DOHH2 (cell line): ENCODE data around the gene RASAL2.

Experiments used
- H3F3A ChIP-seq: fragments of 200-600 bp; sonication (generic), shearing (Covaris generic); 2 replicates; pipeline ENCODE4 v1.6.0; 2016; ENCODE audit warnings: antibody characterized with exemption, mild to moderate bottlenecking; ENCODE audit not compliant: control insufficient read depth, insufficient read depth
- H3K27ac ChIP-seq: fragments of 200-600 bp; sonication (generic); 2 replicates; pipeline ENCODE4 v1.5.1; 2014; ENCODE audit warnings: low read depth, mild to moderate bottlenecking, low read length, moderate library complexity
- H3K27me3 ChIP-seq: fragments of 200-600 bp; sonication (generic); 2 replicates; pipeline ENCODE4 v1.6.1; 2014; ENCODE audit warnings: mild to moderate bottlenecking, low read length, mixed read lengths; ENCODE audit not compliant: control insufficient read depth
- H3K36me3 ChIP-seq: fragments of 200-600 bp; sonication (generic); 2 replicates; pipeline ENCODE4 v1.6.1; 2014; ENCODE audit warnings: mild to moderate bottlenecking, low read length, moderate library complexity, mixed read lengths; ENCODE audit not compliant: control insufficient read depth
- H3K4me1 ChIP-seq: fragments of 200-600 bp; sonication (generic); 2 replicates; pipeline ENCODE4 v1.6.1; 2014; ENCODE audit warnings: mild to moderate bottlenecking, low read length, mixed read lengths; ENCODE audit not compliant: control insufficient read depth
- H3K4me2 ChIP-seq: fragments of 200-600 bp; sonication (generic); 2 replicates; pipeline ENCODE4 v1.6.0; 2014; ENCODE audit warnings: mild to moderate bottlenecking, low read length, moderate library complexity
- H3K4me3 ChIP-seq: fragments of 200-600 bp; sonication (generic); 2 replicates; pipeline ENCODE4 v1.5.1; 2014; ENCODE audit warnings: mild to moderate bottlenecking, low read length, mixed read lengths
- H3K79me2 ChIP-seq: fragments of 200-600 bp; sonication (generic); 2 replicates; pipeline ENCODE4 v1.6.1; 2014; ENCODE audit warnings: mild to moderate bottlenecking, low read length, mixed read lengths; ENCODE audit not compliant: control insufficient read depth
- H3K9me2 ChIP-seq: fragments of 200-600 bp; sonication (generic); replicated peaks from 2 replicates; pipeline ENCODE4 v1.6.1; 2014; ENCODE audit warnings: mild to moderate bottlenecking, low read length, mixed read lengths; ENCODE audit not compliant: control insufficient read depth
- H3K9me3 ChIP-seq: fragments of 200-600 bp; sonication (generic); 2 replicates; pipeline ENCODE4 v1.6.1; 2014; ENCODE audit warnings: antibody characterized with exemption, low read length, mixed read lengths; ENCODE audit not compliant: control insufficient read depth, insufficient read depth
- H4K20me1 ChIP-seq: fragments of 200-600 bp; sonication (generic); 2 replicates; pipeline ENCODE4 v1.6.0; 2014; ENCODE audit warnings: low read depth, mild to moderate bottlenecking, antibody characterized with exemption, low read length, moderate library complexity; ENCODE audit not compliant: control insufficient read depth, insufficient read depth
- CTCF ChIP-seq: fragments of 200-600 bp; sonication (generic); IDR thresholded peaks from one replicate; pipeline ENCODE4 v1.5.1; 2014; ENCODE audit warnings: antibody characterized with exemption, mild to moderate bottlenecking, low read depth, low read length; ENCODE audit not compliant: poor library complexity, severe bottlenecking
- EZH2phosphoT487 ChIP-seq: fragments of 200-600 bp; sonication (generic); IDR thresholded peaks from 2 replicates; pipeline ENCODE4 v1.6.1; 2017; ENCODE audit warnings: borderline replicate concordance, mild to moderate bottlenecking, antibody characterized with exemption, low read length, moderate library complexity, mixed read lengths

RASAL2 gene

DNA sequence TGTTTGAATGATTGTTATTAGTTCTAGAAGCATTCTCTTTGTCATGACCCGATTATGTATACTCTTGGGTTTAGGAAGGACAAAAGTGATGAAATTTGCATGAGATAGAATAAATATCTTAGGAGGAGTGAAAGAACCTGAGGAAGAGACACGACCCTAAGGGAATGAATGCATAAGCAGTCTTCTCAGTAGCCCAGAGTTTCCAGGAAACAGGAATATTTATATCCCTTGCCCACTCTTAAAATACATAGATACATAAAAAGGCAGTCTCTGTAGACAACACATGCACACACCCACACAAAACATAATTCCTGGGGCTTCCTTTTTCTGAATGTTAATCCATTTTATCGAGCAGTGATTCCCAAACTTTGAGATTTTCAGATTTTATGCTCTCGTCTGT is 383.5 kb downstream of the RASAL2 start:
- Histone ChIP-seq H3K27ac (no peak overlapping the region), H4K20me1 (no peaks in the 10 kb centered on the region), H3K27me3 (peaks cover 26% of the 10 kb centered on the region)

GRCh38 chr1:178477841-178478240 is 383.9 kb downstream of the RASAL2 start:
- Histone ChIP-seq H4K20me1 (no peaks in the 10 kb centered on the region), H3K9me2 (no peaks in the 10 kb centered on the region), H3K4me2 (no peak overlapping the region), H3F3A (no peaks in the 10 kb centered on the region), H3K36me3 (no peaks in the 10 kb centered on the region), H3K4me3 (no peak overlapping the region), H3K9me3 (no peaks in the 10 kb centered on the region), H3K4me1 (no peaks in the 10 kb centered on the region), H3K79me2 (no peaks in the 10 kb centered on the region), H3K27ac (no peak overlapping the region), H3K27me3 (peaks cover 26% of the 10 kb centered on the region)
- no peak for TF ChIP-seq CTCF
- TF ChIP-seq EZH2phosphoT487: no peak

More for the DNA sequence above, 383.5 kb downstream of the RASAL2 start:
- H3F3A ChIP-seq: no peaks in the 10 kb centered on the region
- no peak overlapping the region for H3K4me3 ChIP-seq
- H3K9me3 ChIP-seq: no peaks in the 10 kb centered on the region
- no peak overlapping the region for H3K4me2 ChIP-seq
- no peaks in the 10 kb centered on the region for H3K36me3 ChIP-seq
- TF ChIP-seq EZH2phosphoT487 (no peak), CTCF (no peak)
- H3K4me1 ChIP-seq: no peaks in the 10 kb centered on the region
- no peaks in the 10 kb centered on the region for H3K79me2 ChIP-seq
- H3K9me2 ChIP-seq: no peaks in the 10 kb centered on the region

GRCh38 chr1:178483251-178483957 is 389.5 kb downstream of the RASAL2 start:
- Histone ChIP-seq H3K9me2 (no peaks in the 10 kb centered on the region), H3K4me1 (no peaks in the 10 kb centered on the region)

More at GRCh38 chr1:178483251-178483957, 389.5 kb downstream of the RASAL2 start:
- Histone ChIP-seq H3K36me3 (no peaks in the 10 kb centered on the region), H3F3A (no peaks in the 10 kb centered on the region), H4K20me1 (no peaks in the 10 kb centered on the region), H3K9me3 (no peaks in the 10 kb centered on the region), H3K27ac (no peak overlapping the region), H3K79me2 (no peaks in the 10 kb centered on the region), H3K4me2 (no peak overlapping the region), H3K4me3 (no peak overlapping the region), H3K27me3 (peaks cover 4% of the 10 kb centered on the region; the same call in 1 of the 2 replicates)
- TF ChIP-seq EZH2phosphoT487 (no peak), CTCF (no peak)
